OCI-LY3 (cell line): ENCODE measurements around the gene USF3.

ENCODE experiments used
- EZH2phosphoT487 ChIP-seq: fragments of 200-600 bp; shearing (Covaris generic); IDR thresholded peaks from 2 replicates; pipeline ENCODE4 v1.6.1; 2018; ENCODE audit warnings: antibody characterized with exemption, mixed run types, low read depth
- TF ChIP-seq, protein P1 (sequence below): fragments of 200-600, 300-600 bp; sonication (generic); IDR thresholded peaks from 2 replicates; pipeline ENCODE4 v1.5.1; 2014; ENCODE audit warnings: antibody characterized with exemption, low read length, low read depth

DNA sequence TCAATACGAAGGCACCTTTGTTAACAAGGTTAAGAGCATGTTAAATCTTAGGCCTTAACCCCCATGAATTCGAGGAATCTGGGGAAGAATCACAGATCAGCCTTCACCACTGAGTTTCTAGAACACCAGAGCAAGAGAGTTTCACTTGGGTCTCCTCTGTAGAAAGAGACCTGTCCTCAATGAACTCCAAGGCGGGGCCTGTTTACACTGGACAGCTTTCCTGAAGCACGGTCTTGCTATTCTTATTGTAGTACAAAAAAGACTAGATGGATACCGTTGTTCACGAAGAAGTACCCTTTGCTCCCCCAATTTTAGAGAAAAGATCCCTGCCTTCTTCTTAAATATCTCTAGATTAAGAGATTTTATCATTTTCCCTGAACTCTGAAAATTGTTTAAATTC is 64.9 kb downstream of the USF3 start:
- TF ChIP-seq, protein P1, sequence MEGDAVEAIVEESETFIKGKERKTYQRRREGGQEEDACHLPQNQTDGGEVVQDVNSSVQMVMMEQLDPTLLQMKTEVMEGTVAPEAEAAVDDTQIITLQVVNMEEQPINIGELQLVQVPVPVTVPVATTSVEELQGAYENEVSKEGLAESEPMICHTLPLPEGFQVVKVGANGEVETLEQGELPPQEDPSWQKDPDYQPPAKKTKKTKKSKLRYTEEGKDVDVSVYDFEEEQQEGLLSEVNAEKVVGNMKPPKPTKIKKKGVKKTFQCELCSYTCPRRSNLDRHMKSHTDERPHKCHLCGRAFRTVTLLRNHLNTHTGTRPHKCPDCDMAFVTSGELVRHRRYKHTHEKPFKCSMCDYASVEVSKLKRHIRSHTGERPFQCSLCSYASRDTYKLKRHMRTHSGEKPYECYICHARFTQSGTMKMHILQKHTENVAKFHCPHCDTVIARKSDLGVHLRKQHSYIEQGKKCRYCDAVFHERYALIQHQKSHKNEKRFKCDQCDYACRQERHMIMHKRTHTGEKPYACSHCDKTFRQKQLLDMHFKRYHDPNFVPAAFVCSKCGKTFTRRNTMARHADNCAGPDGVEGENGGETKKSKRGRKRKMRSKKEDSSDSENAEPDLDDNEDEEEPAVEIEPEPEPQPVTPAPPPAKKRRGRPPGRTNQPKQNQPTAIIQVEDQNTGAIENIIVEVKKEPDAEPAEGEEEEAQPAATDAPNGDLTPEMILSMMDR = no peak
- no peak for TF ChIP-seq EZH2phosphoT487
